H1 (cell line): ENCODE results near the gene LLGL2. TPM values are rescaled to one million over a fixed set of nuclear protein-coding genes. Genes with fewer than 3 reads are reported as not detected.

Source experiments
- NRF1 ChIP-seq: IDR thresholded peaks from 2 replicates; pipeline ENCODE4 v1.6.1; 2011; ENCODE audit warnings: mild to moderate bottlenecking, low read depth, low read length, improper control_type of control experiment
- TAF7 ChIP-seq: optimal IDR thresholded peaks from 2 replicates; pipeline ENCODE3; 2011; ENCODE audit warnings: low read depth, mild to moderate bottlenecking, inconsistent platforms, low read length, moderate library complexity, borderline replicate concordance
- polyA plus RNA-seq, 7 experiments: library from polyadenylated mRNA; depleted of rRNA in 3 of 7; stranded (reverse) in 5 of 7; unstranded in 2 of 7; fragments of >200 nt in 5 of 7; fragments of 200-250 nt in 2 of 7; gene quantifications; 1 replicate in 5 of 7; 2 replicates in 1 of 7; 4 replicates in 1 of 7; pipeline versions ENCODE4 v1.2.1 to v1.2.3, GENCODE V29; 2011 to 2013; ENCODE audit warnings: missing spikeins in 2 of 7, mixed read lengths in 2 of 7
- total RNA-seq: library from RNA; stranded (reverse); fragmentation: NEBNext Ultra II Directional; extraction: Animal tissue kit (Norgen Biotek cat#: 25700); gene quantifications from 2 replicates; pipeline ENCODE4 v1.2.1, GENCODE V29; 2021

The LLGL2 gene
- total and polyA plus RNA-seq, 2 of the 8 experiments (the other 6 are each of a cell fraction or from before 2014, with no cell fraction given) = 64.5 to 77.1 TPM

DNA sequence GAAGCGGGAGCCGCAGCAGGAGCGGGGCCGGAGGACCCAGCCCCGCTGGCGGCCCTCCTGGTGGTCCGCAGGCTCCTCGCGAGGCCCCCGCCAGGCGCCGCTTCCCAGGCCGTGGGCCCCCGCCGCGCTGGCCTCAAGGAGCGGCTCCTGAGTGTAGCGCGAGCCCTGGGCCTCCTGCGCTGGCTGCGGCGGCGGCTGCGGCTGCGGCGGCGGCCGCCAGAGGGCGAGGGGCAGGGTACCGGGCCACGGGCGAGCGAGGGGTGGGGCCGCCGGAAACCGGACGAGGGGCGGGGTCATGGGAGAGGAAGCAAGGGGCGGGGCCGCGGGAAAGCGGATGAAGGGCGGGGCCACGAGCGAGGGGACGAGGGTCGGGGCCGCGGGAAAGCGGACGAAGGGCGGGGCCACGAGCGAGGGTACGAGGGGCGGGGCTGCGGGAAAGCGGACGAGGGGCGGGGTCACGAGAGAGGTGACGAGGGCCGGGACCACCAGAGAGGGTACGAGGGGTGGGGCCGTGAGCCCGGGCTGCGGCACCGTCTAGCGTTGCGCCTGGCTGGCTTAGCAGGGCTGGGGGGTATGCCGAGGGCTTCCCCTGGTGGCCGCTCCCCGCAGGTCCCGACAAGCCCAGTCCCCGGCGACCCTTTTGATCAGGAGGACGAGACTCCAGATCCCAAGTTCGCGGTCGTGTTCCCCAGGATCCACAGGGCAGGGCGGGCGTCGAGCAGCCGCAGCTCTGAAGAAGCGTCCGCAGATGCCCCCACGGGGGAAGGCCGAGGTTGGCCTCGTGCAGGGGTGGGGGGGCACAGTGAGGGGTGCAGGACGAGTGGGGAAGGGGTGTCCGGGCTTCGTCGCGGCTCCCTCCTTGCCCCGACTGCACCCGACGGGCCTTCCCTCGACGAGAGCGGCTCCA, 63.8 kb downstream of the LLGL2 start (continued):
- TF ChIP-seq NRF1 (no peak), TAF7 (peak; percentile 28)
